A673 (cell line): ENCODE results near the gene SYNE2. TPM values are rescaled to one million over a fixed set of nuclear protein-coding genes. Genes with fewer than 3 reads are reported as not detected.

Experiments
- BruUV-seq: library from RNA; stranded (reverse); fragments of 400-500 nt; replicated peaks from 2 replicates; lab custom pipeline; 2021; lab: Mats Ljungman, UMichigan
- CTCF ChIA-PET: fragments of 300-600 bp; sonication (Branson Sonifier 250); formaldehyde crosslinking; loops from one replicate; lab custom pipeline; 2022; ENCODE audit warnings: antibody characterized with exemption; lab: Charles Lee
- POLR2A ChIA-PET: fragments of 300-600 bp; sonication (Branson Sonifier 250); formaldehyde crosslinking; loops from one replicate; lab custom pipeline; 2022; ENCODE audit warnings: antibody characterized with exemption; ENCODE audit not compliant: low non-redundant PET; lab: Charles Lee
- DNase-seq: peaks from one replicate; pipeline ENCODE4 v3.0.0-alpha.2; 2015; ENCODE audit warnings: low spot score
- H3K27ac ChIP-seq: fragments of 200-600 bp; sonication (generic); 2 replicates; pipeline ENCODE4 v1.5.1; 2016; ENCODE audit warnings: mixed run types, low read depth, mild to moderate bottlenecking, mixed read lengths, antibody characterized with exemption, low read length; ENCODE audit not compliant: poor library complexity, severe bottlenecking
- H3K27me3 ChIP-seq: fragments of 200-600 bp; sonication (generic); replicated peaks from 2 replicates; pipeline ENCODE4 v1.6.1; 2017; ENCODE audit warnings: mixed run types, low read depth, mild to moderate bottlenecking, mixed read lengths, antibody characterized with exemption, low read length; ENCODE audit not compliant: insufficient read depth, poor library complexity
- H3K36me3 ChIP-seq: fragments of 200-600 bp; sonication (generic); 2 replicates; pipeline ENCODE4 v1.6.1; 2016; ENCODE audit warnings: mixed run types, mild to moderate bottlenecking, mixed read lengths, antibody characterized with exemption, low read length; ENCODE audit not compliant: insufficient read depth, poor library complexity, severe bottlenecking
- H3K4me1 ChIP-seq: fragments of 200-600 bp; sonication (generic); 2 replicates; pipeline ENCODE4 v1.6.1; 2017; ENCODE audit warnings: mixed run types, mild to moderate bottlenecking, mixed read lengths, antibody characterized with exemption, low read length; ENCODE audit not compliant: insufficient read depth, poor library complexity, severe bottlenecking
- H3K4me3 ChIP-seq: fragments of 200-600 bp; sonication (generic); 2 replicates; pipeline ENCODE4 v1.5.1; 2016; ENCODE audit warnings: low read depth, mixed run types, mild to moderate bottlenecking, mixed read lengths, low read length; ENCODE audit not compliant: poor library complexity, severe bottlenecking
- H3K9me3 ChIP-seq: fragments of 200-600 bp; sonication (generic); 2 replicates; pipeline ENCODE4 v1.6.1; 2016; ENCODE audit warnings: mixed run types, low read depth, mild to moderate bottlenecking, mixed read lengths, antibody characterized with exemption, low read length; ENCODE audit not compliant: poor library complexity, severe bottlenecking
- CTCF ChIP-seq: fragments of 300-800, 200-600 bp; sonication (generic); conservative IDR thresholded peaks from 2 replicates; pipeline ENCODE4 v1.5.1; 2017; ENCODE audit warnings: low read depth, mild to moderate bottlenecking, antibody characterized with exemption, low read length, moderate library complexity, mixed read lengths
- EZH2 ChIP-seq: fragments of 200-600 bp; sonication (generic); IDR thresholded peaks from 2 replicates; pipeline ENCODE4 v1.6.1; 2017; ENCODE audit warnings: borderline replicate concordance, low read depth, mild to moderate bottlenecking, mixed read lengths, antibody characterized with exemption, low read length; ENCODE audit not compliant: poor library complexity, severe bottlenecking
- intact Hi-C: fragments of 100-400 bp; cut with micrococcal nuclease; formaldehyde crosslinking; loops from one replicate; pipeline ENCODE4 v1.10.0; 2022; ENCODE audit not compliant: unreplicated experiment
- total RNA-seq: library from RNA; stranded (reverse); gene quantifications from 2 replicates; pipeline ENCODE4 v1.2.3, GENCODE V29; 2021

Gene SYNE2
- total RNA-seq, 1 experiment from 2014 or later, result 68.2 TPM

- DNase-seq, result no peak
- Histone ChIP-seq H3K36me3 (no peaks in the 10 kb centered on the region), H3K27ac (no peak overlapping the region), H3K27me3 (no peaks in the 10 kb centered on the region), H3K4me3 (no peak overlapping the region), H3K9me3 (no peaks in the 10 kb centered on the region), H3K4me1 (no peaks in the 10 kb centered on the region)
- TF ChIP-seq EZH2 (no peak), CTCF (no peak)
- ChIA-PET CTCF (no interaction called here), POLR2A (no interaction called here)
- BruUV-seq, result no TSS peak
- intact Hi-C loops, result no loop called here
Observed at GRCh38 chr14:64060199-64060545, 207.4 kb downstream of the SYNE2 start.

- CTCF ChIA-PET, result no interaction called here
- DNase-seq, result peak; percentile 9
- H3K4me1 ChIP-seq, result no peaks in the 10 kb centered on the region
- H3K9me3 ChIP-seq, result no peaks in the 10 kb centered on the region
- POLR2A ChIA-PET, result no interaction called here
- no peaks in the 10 kb centered on the region for H3K27me3 ChIP-seq
- H3K36me3 ChIP-seq, result no peaks in the 10 kb centered on the region
- TF ChIP-seq CTCF, result peak; percentile 48
- TF ChIP-seq EZH2, result no peak
- no TSS peak for BruUV-seq
- intact Hi-C loops, result no loop called here
- H3K4me3 ChIP-seq, result no peak overlapping the region
- H3K27ac ChIP-seq, result no peak overlapping the region
Observed at GRCh38 chr14:64060648-64061096, 207.9 kb downstream of the SYNE2 start.

GRCh38 chr14:64061115-64061514, 208.3 kb downstream of the SYNE2 start:
- no peak for DNase-seq
- Histone ChIP-seq H3K9me3 (no peaks in the 10 kb centered on the region), H3K4me3 (no peak overlapping the region), H3K27ac (no peak overlapping the region), H3K4me1 (no peaks in the 10 kb centered on the region), H3K36me3 (no peaks in the 10 kb centered on the region), H3K27me3 (no peaks in the 10 kb centered on the region)
- CTCF ChIA-PET, result no interaction called here
- POLR2A ChIA-PET, result no interaction called here
- intact Hi-C loops, result no loop called here
- TF ChIP-seq EZH2 (no peak), CTCF (no peak)
- no TSS peak for BruUV-seq
